ENCODE data around the gene CEP112. TPM values are rescaled to one million over a fixed set of nuclear protein-coding genes. Genes with fewer than 3 reads are reported as not detected.

Gene CEP112
- total and polyA plus RNA-seq, 2 of the 13 experiments (the other 11 are each of a cell fraction or from before 2014, with no cell fraction given) = 1.2 to 3.4 TPM

GRCh38 chr17:65690626-65691310 lies 501.2 kb downstream of the CEP112 start (continued):
- TF ChIP-seq PAXIP1 (CRISPR knock-in tag; conservative IDR thresholded peaks at IDR 0.05) (peak; percentile 98), SPEN (CRISPR knock-in tag; IDR thresholded peaks at IDR 0.05; ENCODE audit: low read depth) (peak; percentile 42; the same call in 1 of the 2 replicates), ELF3 (CRISPR knock-in tag; IDR thresholded peaks at IDR 0.05) (peak; percentile 95), ZNF512 (CRISPR knock-in tag; IDR thresholded peaks at IDR 0.05) (no peak), ZNF776 (CRISPR knock-in tag; IDR thresholded peaks at IDR 0.05) (no peak), ATF7 (IDR thresholded peaks at IDR 0.05) (no peak), ATF7 (CRISPR knock-in tag; IDR thresholded peaks at IDR 0.05) (peak; percentile 90), ZNF674 (CRISPR knock-in tag; IDR thresholded peaks at IDR 0.05; ENCODE audit: low read depth) (no peak), UBTF (CRISPR knock-in tag; IDR thresholded peaks at IDR 0.05) (no peak), NFKBIZ (CRISPR knock-in tag; IDR thresholded peaks at IDR 0.05) (peak; percentile 73; the same call in 1 of the 2 replicates), PPARG (CRISPR knock-in tag; conservative IDR thresholded peaks at IDR 0.05) (peak; percentile 97), TCF12 (IDR thresholded peaks at IDR 0.05) (no peak), TCF12 (CRISPR knock-in tag; IDR thresholded peaks at IDR 0.05) (peak; percentile 96), ZBTB7B (CRISPR knock-in tag; IDR thresholded peaks at IDR 0.05) (peak; percentile 87), KMT2B (CRISPR knock-in tag; IDR thresholded peaks at IDR 0.05) (peak; percentile 51; the same call in 1 of the 2 replicates), ZNF441 (CRISPR knock-in tag; IDR thresholded peaks at IDR 0.05; ENCODE audit: borderline replicate concordance) (no peak; the same call in 1 of the 2 replicates), ZKSCAN5 (CRISPR knock-in tag; IDR thresholded peaks at IDR 0.05) (no peak)

All from HepG2 (cell line).